HepG2 (cell line): ENCODE measurements around the gene TP53TG5. TPM values are rescaled to one million over a fixed set of nuclear protein-coding genes. Genes with fewer than 3 reads are reported as not detected.

Experiments used
- FOXO1 ChIP-seq: sonication (generic); formaldehyde crosslinking; IDR thresholded peaks from 2 replicates; pipeline ENCODE4 v1.4.0; 2020; ENCODE audit warnings: missing genetic modification reagents
- HOXD1 ChIP-seq: sonication (generic); formaldehyde crosslinking; IDR thresholded peaks from 2 replicates; pipeline ENCODE4 v1.5.0; 2020; ENCODE audit warnings: missing genetic modification reagents
- IKZF1 ChIP-seq: fragments of 450-650 bp; IDR thresholded peaks from 2 replicates; pipeline ENCODE4 v1.7.1; 2016
- MTA3 ChIP-seq: sonication (generic); formaldehyde crosslinking; IDR thresholded peaks from 2 replicates; pipeline ENCODE4 v1.4.0; 2020; ENCODE audit warnings: missing genetic modification reagents
- ONECUT2 ChIP-seq: sonication (generic); formaldehyde crosslinking; IDR thresholded peaks from 2 replicates; pipeline ENCODE4 v1.4.0; 2020; ENCODE audit warnings: missing genetic modification reagents
- SOX5 ChIP-seq: IDR thresholded peaks from 2 replicates; pipeline ENCODE4 v1.6.1; 2016; ENCODE audit warnings: borderline replicate concordance
- TCF7 ChIP-seq: sonication (generic); IDR thresholded peaks from 2 replicates; pipeline ENCODE4 v1.6.1; 2016; ENCODE audit warnings: antibody characterized with exemption, low read depth
- ZNF230 ChIP-seq: sonication (generic); formaldehyde crosslinking; IDR thresholded peaks from 2 replicates; pipeline ENCODE4 v1.4.0; 2020; ENCODE audit warnings: mild to moderate bottlenecking, missing genetic modification reagents
- ZNF451 ChIP-seq: sonication (generic); formaldehyde crosslinking; IDR thresholded peaks from 2 replicates; pipeline ENCODE4 v1.5.0; 2020; ENCODE audit warnings: mild to moderate bottlenecking, missing genetic modification reagents
- ZNF563 ChIP-seq: sonication (generic); formaldehyde crosslinking; IDR thresholded peaks from 2 replicates; pipeline ENCODE4 v1.8.0; 2022; ENCODE audit warnings: mild to moderate bottlenecking, moderate library complexity, missing genetic modification reagents
- ZNF629 ChIP-seq: sonication (generic); formaldehyde crosslinking; conservative IDR thresholded peaks from 2 replicates; pipeline ENCODE4 v1.5.0; 2020; ENCODE audit warnings: missing genetic modification reagents
- ZNF879 ChIP-seq: sonication (generic); formaldehyde crosslinking; IDR thresholded peaks from 2 replicates; pipeline ENCODE4 v1.8.1; 2023; ENCODE audit warnings: missing genetic modification reagents
- ZNF891 ChIP-seq: sonication (generic); formaldehyde crosslinking; IDR thresholded peaks from 2 replicates; pipeline ENCODE4 v1.5.0; 2020; ENCODE audit warnings: mild to moderate bottlenecking, missing genetic modification reagents
- ZSCAN12 ChIP-seq: sonication (generic); formaldehyde crosslinking; IDR thresholded peaks from 2 replicates; pipeline ENCODE4 v1.9.0; 2021; ENCODE audit warnings: mild to moderate bottlenecking, missing genetic modification reagents
- polyA plus RNA-seq, 8 experiments: library from polyadenylated mRNA; depleted of rRNA in 3 of 8; stranded (reverse) in 7 of 8; unstranded in 1 of 8; fragments of >200 nt; fragmentation: Illumina TruSeq in 4 of 8; extraction: Trizol in 4 of 8; gene quantifications; 2 replicates each; pipeline versions ENCODE4 v1.2.1 to v1.2.3, GENCODE V29; 2011 to 2016; ENCODE audit warnings: low read depth in 4 of 8, missing spikeins in 1 of 8, mixed read lengths in 1 of 8; ENCODE audit not compliant: insufficient read depth in 1 of 8
- total RNA-seq, 5 experiments: library from RNA; depleted of rRNA; stranded (reverse); fragments of >200 nt; fragmentation: Illumina TruSeq; extraction: Trizol; gene quantifications; 2 replicates each; pipeline ENCODE4 v1.2.3, GENCODE V29; 2016; ENCODE audit warnings: low read depth in 1 of 5
- TF ChIP-seq, protein P1 (sequence below): sonication (generic); formaldehyde crosslinking; IDR thresholded peaks from 2 replicates; pipeline ENCODE4 v1.8.1; 2023; ENCODE audit warnings: mild to moderate bottlenecking, missing genetic modification reagents, borderline replicate concordance
- TF ChIP-seq, protein P2 (sequence below): sonication (generic); formaldehyde crosslinking; IDR thresholded peaks from 2 replicates; pipeline ENCODE4 v1.8.0; 2022; ENCODE audit warnings: mild to moderate bottlenecking, missing genetic modification reagents; ENCODE audit not compliant: insufficient replicate concordance
- TF ChIP-seq, protein P3 (sequence below): sonication (generic); formaldehyde crosslinking; IDR thresholded peaks from 2 replicates; pipeline ENCODE4 v1.8.1; 2023; ENCODE audit warnings: mild to moderate bottlenecking, missing genetic modification reagents
- TF ChIP-seq, protein P4 (sequence below): sonication (generic); formaldehyde crosslinking; IDR thresholded peaks from 2 replicates; pipeline ENCODE4 v1.5.1; 2020; ENCODE audit warnings: mild to moderate bottlenecking, missing genetic modification reagents, borderline replicate concordance
- TF ChIP-seq, protein P5 (sequence below): IDR thresholded peaks from 2 replicates; pipeline ENCODE4 v1.6.1; 2016; ENCODE audit warnings: low read depth, missing genetic modification reagents, missing compliant biosample characterization

The TP53TG5 gene
- total and polyA plus RNA-seq, 2 of the 13 experiments (the other 11 are each of a cell fraction or from before 2014, with no cell fraction given) = 0.11 TPM; not detected in 1

DNA sequence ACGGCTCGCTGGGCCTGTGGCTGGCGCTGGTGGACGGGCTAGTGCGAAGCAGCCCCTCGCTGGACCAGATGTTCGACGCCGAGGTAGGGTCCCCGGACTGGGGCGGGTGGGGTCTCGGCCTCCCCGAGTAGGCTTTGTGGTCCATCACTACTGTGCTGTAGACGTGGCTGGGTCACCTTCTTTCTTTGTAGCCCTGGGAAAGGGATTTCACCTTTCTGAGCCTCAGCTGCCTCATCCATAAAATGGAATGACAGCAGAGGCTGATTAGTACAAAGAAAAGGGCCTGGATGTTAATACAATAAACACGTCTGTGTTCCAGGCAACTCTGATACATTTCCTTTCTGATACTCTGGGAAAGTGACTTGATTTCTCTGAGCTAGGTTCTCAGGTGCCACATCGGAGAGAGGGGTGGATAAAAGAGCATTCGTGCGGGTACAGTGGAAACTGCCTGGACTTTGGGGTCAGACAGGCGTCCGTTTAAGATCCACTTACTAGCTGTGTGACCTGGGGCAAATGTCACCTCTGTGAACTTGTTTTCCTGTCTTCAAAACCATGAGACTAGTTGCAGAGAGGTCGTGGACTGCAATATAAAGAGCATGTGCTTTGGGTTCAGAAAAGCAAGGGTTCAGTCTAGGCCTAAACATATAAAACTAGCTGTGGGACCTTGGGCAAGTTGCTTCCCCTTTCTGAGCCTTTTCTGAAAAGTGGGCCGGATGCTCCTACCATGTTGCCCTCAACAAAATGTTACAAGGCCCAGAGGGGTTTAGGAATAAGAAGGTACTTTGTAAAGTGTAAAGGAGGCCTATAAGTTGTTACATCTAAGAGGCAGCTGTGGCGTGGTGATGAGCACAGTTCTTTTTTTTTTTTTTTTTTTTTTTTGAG lies 14.3 kb downstream of the TP53TG5 start (continued):
- TF ChIP-seq, protein P1, sequence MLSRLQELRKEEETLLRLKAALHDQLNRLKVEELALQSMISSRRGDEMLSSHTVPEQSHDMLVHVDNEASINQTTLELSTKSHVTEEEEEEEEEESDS = peak; percentile 77; the same call in 1 of the 2 replicates
- TF ChIP-seq ZSCAN12 (CRISPR knock-in tag) (no peak), ZNF891 (CRISPR knock-in tag) (0 out of 2 replicates have a peak, but pooled peaks have one; percentile 89), MTA3 (no peak), HOXD1 (CRISPR knock-in tag) (0 out of 2 replicates have a peak, but pooled peaks have one; percentile 13), FOXO1 (CRISPR knock-in tag) (no peak), TCF7 (no peak), IKZF1 (no peak), ZNF451 (CRISPR knock-in tag) (no peak), SOX5 (CRISPR knock-in tag) (0 out of 2 replicates have a peak, but pooled peaks have one; percentile 2), ZNF563 (CRISPR knock-in tag) (0 out of 2 replicates have a peak, but pooled peaks have one; percentile 81), ONECUT2 (no peak; the same call in 1 of the 2 replicates), ZNF879 (CRISPR knock-in tag) (0 out of 2 replicates have a peak, but pooled peaks have one; percentile 21), ZNF230 (CRISPR knock-in tag) (no peak; the same call in 1 of the 2 replicates), ZNF629 (CRISPR knock-in tag) (peak; percentile 95)
- TF ChIP-seq, protein P2, sequence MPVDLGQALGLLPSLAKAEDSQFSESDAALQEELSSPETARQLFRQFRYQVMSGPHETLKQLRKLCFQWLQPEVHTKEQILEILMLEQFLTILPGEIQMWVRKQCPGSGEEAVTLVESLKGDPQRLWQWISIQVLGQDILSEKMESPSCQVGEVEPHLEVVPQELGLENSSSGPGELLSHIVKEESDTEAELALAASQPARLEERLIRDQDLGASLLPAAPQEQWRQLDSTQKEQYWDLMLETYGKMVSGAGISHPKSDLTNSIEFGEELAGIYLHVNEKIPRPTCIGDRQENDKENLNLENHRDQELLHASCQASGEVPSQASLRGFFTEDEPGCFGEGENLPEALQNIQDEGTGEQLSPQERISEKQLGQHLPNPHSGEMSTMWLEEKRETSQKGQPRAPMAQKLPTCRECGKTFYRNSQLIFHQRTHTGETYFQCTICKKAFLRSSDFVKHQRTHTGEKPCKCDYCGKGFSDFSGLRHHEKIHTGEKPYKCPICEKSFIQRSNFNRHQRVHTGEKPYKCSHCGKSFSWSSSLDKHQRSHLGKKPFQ = peak; percentile 73
- TF ChIP-seq, protein P3, sequence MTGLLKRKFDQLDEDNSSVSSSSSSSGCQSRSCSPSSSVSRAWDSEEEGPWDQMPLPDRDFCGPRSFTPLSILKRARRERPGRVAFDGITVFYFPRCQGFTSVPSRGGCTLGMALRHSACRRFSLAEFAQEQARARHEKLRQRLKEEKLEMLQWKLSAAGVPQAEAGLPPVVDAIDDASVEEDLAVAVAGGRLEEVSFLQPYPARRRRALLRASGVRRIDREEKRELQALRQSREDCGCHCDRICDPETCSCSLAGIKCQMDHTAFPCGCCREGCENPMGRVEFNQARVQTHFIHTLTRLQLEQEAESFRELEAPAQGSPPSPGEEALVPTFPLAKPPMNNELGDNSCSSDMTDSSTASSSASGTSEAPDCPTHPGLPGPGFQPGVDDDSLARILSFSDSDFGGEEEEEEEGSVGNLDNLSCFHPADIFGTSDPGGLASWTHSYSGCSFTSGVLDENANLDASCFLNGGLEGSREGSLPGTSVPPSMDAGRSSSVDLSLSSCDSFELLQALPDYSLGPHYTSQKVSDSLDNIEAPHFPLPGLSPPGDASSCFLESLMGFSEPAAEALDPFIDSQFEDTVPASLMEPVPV = peak; percentile 60; the same call in 1 of the 2 replicates
- TF ChIP-seq, protein P4, sequence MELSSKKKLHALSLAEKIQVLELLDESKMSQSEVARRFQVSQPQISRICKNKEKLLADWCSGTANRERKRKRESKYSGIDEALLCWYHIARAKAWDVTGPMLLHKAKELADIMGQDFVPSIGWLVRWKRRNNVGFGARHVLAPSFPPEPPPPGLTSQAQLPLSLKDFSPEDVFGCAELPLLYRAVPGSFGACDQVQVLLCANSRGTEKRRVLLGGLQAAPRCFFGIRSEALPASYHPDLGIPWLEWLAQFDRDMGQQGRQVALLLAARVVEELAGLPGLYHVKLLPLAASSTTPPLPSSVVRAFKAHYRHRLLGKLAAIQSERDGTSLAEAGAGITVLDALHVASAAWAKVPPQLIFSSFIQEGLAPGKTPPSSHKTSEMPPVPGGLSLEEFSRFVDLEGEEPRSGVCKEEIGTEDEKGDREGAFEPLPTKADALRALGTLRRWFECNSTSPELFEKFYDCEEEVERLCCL (CRISPR knock-in tag) = 0 out of 2 replicates have a peak, but pooled peaks have one; percentile 36
- TF ChIP-seq, protein P5, sequence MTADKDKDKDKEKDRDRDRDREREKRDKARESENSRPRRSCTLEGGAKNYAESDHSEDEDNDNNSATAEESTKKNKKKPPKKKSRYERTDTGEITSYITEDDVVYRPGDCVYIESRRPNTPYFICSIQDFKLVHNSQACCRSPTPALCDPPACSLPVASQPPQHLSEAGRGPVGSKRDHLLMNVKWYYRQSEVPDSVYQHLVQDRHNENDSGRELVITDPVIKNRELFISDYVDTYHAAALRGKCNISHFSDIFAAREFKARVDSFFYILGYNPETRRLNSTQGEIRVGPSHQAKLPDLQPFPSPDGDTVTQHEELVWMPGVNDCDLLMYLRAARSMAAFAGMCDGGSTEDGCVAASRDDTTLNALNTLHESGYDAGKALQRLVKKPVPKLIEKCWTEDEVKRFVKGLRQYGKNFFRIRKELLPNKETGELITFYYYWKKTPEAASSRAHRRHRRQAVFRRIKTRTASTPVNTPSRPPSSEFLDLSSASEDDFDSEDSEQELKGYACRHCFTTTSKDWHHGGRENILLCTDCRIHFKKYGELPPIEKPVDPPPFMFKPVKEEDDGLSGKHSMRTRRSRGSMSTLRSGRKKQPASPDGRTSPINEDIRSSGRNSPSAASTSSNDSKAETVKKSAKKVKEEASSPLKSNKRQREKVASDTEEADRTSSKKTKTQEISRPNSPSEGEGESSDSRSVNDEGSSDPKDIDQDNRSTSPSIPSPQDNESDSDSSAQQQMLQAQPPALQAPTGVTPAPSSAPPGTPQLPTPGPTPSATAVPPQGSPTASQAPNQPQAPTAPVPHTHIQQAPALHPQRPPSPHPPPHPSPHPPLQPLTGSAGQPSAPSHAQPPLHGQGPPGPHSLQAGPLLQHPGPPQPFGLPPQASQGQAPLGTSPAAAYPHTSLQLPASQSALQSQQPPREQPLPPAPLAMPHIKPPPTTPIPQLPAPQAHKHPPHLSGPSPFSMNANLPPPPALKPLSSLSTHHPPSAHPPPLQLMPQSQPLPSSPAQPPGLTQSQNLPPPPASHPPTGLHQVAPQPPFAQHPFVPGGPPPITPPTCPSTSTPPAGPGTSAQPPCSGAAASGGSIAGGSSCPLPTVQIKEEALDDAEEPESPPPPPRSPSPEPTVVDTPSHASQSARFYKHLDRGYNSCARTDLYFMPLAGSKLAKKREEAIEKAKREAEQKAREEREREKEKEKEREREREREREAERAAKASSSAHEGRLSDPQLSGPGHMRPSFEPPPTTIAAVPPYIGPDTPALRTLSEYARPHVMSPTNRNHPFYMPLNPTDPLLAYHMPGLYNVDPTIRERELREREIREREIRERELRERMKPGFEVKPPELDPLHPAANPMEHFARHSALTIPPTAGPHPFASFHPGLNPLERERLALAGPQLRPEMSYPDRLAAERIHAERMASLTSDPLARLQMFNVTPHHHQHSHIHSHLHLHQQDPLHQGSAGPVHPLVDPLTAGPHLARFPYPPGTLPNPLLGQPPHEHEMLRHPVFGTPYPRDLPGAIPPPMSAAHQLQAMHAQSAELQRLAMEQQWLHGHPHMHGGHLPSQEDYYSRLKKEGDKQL (CRISPR knock-in tag) = no peak
